Tibial artery (tissue), 4 donors: Measurements from ENCODE around the gene GSPT1.

ENCODE experiments used
- DNase-seq, 2 donors: peaks; one replicate each; pipeline ENCODE4 v3.0.0-alpha.2; 2019
- H3K27ac ChIP-seq, 2 donors: fragments of 200-600 bp; sonication (generic) in 1 of 2; 1 replicate in 1 of 2; 2 replicates in 1 of 2; pipeline ENCODE4 v1.5.1; 2018 to 2019; ENCODE audit warnings: mild to moderate bottlenecking in 1 of 2
- H3K27me3 ChIP-seq, 2 donors: fragments of 200-600 bp; sonication (generic) in 1 of 2; one replicate each; pipeline versions ENCODE4 v1.5.1 to v1.6.0; 2016 to 2019
- H3K36me3 ChIP-seq, 3 donors: fragments of 200-600 bp; sonication (generic) in 2 of 3; one replicate each; pipeline ENCODE4 v1.5.1; 2016 to 2019; ENCODE audit warnings: mild to moderate bottlenecking in 2 of 3
- H3K4me1 ChIP-seq, 4 donors: fragments of 200-600 bp; sonication (generic) in 2 of 4; 1 replicate in 3 of 4; 2 replicates in 1 of 4; pipeline ENCODE4 v1.5.1; 2016 to 2019
- H3K4me3 ChIP-seq, 2 donors: fragments of 200-600 bp; sonication (generic) in 1 of 2; 1 replicate in 1 of 2; 2 replicates in 1 of 2; pipeline ENCODE4 v1.5.1; 2018 to 2019; ENCODE audit warnings: mild to moderate bottlenecking in 2 of 2
- H3K9me3 ChIP-seq, 3 donors: fragments of 200-600 bp; sonication (generic) in 1 of 3; one replicate each; pipeline ENCODE4 v1.5.1; 2016 to 2019
- intact Hi-C: fragments of 100-400 bp; cut with DNase I; formaldehyde crosslinking; loops from one replicate; pipeline ENCODE4 v1.15.0; 2023; ENCODE audit warnings: low total_unique reads
- TF ChIP-seq, protein P1 (sequence below), 2 experiments: fragments of 200-600 bp in 1 of 2; fragments of 450-650 bp in 1 of 2; IDR thresholded peaks; one replicate each; pipeline ENCODE4 v1.5.1; 2017 to 2019; ENCODE audit warnings: antibody characterized with exemption in 2 of 2, mild to moderate bottlenecking in 1 of 2, moderate library complexity in 1 of 2

The GSPT1 gene

DNA sequence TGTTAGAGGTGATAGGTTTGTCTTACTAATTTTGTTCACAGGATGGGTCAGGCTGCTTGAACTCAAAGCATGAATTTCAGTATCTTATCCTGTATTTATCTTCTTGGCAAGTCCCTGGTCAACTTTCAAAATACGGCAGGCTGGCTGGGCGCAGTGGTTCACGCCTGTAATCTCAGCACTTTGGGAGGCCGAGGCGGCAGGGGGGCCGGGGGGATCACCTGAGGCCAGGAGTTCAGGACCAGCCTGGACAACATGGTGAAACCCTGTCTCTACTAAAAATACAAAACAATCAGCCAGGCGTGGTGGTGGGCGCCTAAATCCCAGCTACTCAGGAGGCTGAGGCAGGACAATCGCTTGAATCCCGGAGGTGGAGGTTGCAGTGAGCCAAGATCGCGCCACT lies 39.5 kb downstream of the GSPT1 start:
- DNase-seq = no peak
- Histone ChIP-seq H3K27ac (no peak overlapping the region), H3K4me3 (no peak overlapping the region), H3K9me3 (no peaks in the 10 kb centered on the region), H3K36me3 (peaks cover 42 to 87% (median 86%) of the 10 kb centered on the region in 3 donors), H3K4me1 (peaks cover 0 to 8% (median 6%) of the 10 kb centered on the region in 4 donors), H3K27me3 (no peaks in the 10 kb centered on the region)
- TF ChIP-seq, protein P1, sequence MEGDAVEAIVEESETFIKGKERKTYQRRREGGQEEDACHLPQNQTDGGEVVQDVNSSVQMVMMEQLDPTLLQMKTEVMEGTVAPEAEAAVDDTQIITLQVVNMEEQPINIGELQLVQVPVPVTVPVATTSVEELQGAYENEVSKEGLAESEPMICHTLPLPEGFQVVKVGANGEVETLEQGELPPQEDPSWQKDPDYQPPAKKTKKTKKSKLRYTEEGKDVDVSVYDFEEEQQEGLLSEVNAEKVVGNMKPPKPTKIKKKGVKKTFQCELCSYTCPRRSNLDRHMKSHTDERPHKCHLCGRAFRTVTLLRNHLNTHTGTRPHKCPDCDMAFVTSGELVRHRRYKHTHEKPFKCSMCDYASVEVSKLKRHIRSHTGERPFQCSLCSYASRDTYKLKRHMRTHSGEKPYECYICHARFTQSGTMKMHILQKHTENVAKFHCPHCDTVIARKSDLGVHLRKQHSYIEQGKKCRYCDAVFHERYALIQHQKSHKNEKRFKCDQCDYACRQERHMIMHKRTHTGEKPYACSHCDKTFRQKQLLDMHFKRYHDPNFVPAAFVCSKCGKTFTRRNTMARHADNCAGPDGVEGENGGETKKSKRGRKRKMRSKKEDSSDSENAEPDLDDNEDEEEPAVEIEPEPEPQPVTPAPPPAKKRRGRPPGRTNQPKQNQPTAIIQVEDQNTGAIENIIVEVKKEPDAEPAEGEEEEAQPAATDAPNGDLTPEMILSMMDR (IDR thresholded peaks at IDR 0.05) = no peak
- intact Hi-C loops = no loop called here

DNA sequence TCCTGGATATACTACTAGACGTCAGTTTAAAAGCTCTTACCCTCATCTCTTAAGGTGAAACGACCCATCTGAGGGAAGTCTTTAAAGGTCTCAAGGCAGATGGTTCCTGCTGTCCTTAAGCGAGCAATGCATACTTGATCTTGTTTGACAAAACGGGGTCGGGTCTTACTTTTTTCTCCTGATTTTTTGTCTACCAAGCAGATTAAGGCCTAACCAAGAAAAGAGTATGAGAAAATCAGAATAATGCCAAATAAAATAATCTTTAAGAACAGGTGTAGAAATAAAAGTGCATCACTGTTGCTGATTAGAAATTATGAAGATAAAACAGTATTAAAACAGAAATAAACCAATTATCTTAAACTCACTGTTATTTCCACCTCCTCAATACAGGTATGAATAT lies 40.0 kb downstream of the GSPT1 start:
- Histone ChIP-seq H3K27ac (no peak overlapping the region), H3K4me1 (peaks cover 0 to 13% (median 9%) of the 10 kb centered on the region in 4 donors), H3K4me3 (no peak overlapping the region), H3K36me3 (peaks cover 36 to 81% (median 81%) of the 10 kb centered on the region in 3 donors), H3K9me3 (no peaks in the 10 kb centered on the region), H3K27me3 (no peaks in the 10 kb centered on the region)
- TF ChIP-seq, protein P1 (IDR thresholded peaks at IDR 0.05) = no peak
- DNase-seq = no peak
- intact Hi-C loops = no loop called here

DNA sequence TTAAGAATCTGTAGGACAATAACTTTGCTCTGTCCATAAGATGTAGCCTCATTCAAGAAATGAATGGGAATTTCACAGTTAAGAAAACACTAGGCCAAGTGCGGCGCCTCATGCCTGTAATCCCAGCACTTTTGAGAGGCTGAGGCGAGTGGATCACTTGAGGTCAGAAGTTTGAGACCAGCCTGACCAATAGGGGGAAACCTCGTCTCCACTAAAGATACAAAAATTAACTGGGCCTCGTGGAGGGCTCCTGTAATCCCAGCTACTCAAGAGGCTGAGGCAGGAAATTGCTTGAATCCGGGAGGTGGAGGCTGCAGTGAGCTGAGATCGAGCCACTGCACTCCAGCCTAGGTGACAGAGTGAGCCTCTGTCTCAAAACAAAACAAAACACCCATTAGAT lies 44.6 kb downstream of the GSPT1 start:
- H3K9me3 ChIP-seq = no peaks in the 10 kb centered on the region
- peak overlapping the region in 1 of 2 donors; percentile 45 for H3K27ac ChIP-seq
- TF ChIP-seq, protein P1 (IDR thresholded peaks at IDR 0.05) = no peak
- H3K27me3 ChIP-seq = no peaks in the 10 kb centered on the region
- H3K36me3 ChIP-seq = peaks cover 13 to 52% (median 46%) of the 10 kb centered on the region in 3 donors
- no peak for DNase-seq
- no peak overlapping the region for H3K4me3 ChIP-seq
- peaks cover 0 to 42% (median 15%) of the 10 kb centered on the region in 4 donors for H3K4me1 ChIP-seq
- intact Hi-C loops = no loop called here

DNA sequence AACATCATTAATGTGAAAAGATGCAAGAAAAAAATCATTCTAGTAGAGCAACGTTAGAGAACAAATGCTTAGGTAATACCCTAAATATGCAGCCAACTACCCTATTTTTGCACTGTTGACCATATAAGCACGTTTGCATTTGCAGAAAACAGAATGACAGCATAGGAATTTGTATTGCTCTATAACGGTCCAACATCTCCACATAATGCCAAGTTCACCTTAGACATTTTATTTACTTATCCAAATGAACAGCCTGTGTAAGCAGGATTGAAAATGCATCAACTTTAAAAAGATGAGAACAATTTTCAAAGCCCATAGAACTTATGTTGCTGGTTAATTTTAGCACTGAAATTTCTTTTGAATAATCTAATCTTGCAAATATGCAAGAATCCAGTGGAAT lies 45.4 kb downstream of the GSPT1 start:
- no peak for DNase-seq
- Histone ChIP-seq H3K4me1 (peaks cover 0 to 50% (median 15%) of the 10 kb centered on the region in 4 donors), H3K36me3 (peaks cover 5 to 44% (median 38%) of the 10 kb centered on the region in 3 donors), H3K27ac (no peak overlapping the region), H3K4me3 (no peak overlapping the region), H3K27me3 (no peaks in the 10 kb centered on the region), H3K9me3 (no peaks in the 10 kb centered on the region)
- intact Hi-C loops = no loop called here
- TF ChIP-seq, protein P1 (IDR thresholded peaks at IDR 0.05) = no peak

GRCh38 chr16:11869353-11870228 lies 46.2 kb downstream of the GSPT1 start:
- Histone ChIP-seq H3K9me3 (no peaks in the 10 kb centered on the region), H3K4me1 (peaks cover 0 to 58% (median 15%) of the 10 kb centered on the region in 4 donors), H3K27ac (no peak overlapping the region), H3K4me3 (no peak overlapping the region), H3K27me3 (no peaks in the 10 kb centered on the region), H3K36me3 (peaks cover 0 to 36% (median 30%) of the 10 kb centered on the region in 3 donors)
- no peak for DNase-seq
- intact Hi-C loops = no loop called here
- TF ChIP-seq, protein P1 (IDR thresholded peaks at IDR 0.05) = no peak
